ENCODE measurements around the gene RNF114.
"Not testable (repeated sequence)": the region's sequence is repeated elsewhere in the genome, so short reads cannot be mapped to it uniquely, and the experiment has no call there.

The RNF114 gene

DNA sequence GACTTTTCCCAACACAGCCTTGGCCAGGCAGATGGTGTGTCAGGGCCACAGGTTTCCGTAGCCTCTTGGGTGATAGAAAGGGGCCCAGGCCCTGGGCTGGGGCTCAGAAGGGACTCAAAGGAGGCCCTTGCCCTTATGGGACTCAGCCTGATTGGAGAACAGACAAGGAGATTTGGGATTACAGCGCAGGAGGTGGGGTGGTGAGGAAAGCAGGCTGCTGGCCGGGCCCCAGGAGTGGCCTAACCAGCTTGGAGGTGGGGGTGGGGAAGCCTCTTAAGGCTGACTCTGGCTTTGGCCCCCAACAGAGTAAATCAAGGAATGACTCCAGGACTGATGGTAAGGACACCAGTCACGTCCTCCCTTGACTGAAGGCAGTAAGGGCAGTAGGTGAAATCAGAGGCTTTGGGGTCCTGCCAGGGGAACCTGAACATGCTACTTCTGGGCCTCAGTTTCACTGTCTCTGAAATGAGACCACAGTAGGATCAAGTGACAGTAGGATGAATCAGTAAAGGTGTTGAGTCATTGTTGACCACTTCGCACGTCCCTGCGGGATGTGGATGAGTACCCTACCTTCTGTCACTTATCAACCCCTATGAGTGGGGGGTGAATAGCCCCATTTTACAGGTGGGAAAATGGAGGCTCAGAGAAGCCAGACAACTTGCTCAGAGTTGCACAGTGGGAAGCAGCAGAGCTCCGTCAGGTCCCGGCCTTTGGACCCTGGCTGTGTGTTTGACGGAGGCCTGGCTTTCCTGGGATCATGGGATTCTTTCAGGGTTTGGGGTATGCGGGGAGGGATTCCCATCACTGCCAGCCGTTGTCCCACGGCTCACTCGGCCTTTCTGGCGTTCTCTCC is 51.0 kb downstream of the RNF114 start:
- DNase-seq = no peak

- DNase-seq = no peak
These were observed 51.9 kb downstream of the RNF114 start for GRCh38 chr20:49987868-49988690.

DNA sequence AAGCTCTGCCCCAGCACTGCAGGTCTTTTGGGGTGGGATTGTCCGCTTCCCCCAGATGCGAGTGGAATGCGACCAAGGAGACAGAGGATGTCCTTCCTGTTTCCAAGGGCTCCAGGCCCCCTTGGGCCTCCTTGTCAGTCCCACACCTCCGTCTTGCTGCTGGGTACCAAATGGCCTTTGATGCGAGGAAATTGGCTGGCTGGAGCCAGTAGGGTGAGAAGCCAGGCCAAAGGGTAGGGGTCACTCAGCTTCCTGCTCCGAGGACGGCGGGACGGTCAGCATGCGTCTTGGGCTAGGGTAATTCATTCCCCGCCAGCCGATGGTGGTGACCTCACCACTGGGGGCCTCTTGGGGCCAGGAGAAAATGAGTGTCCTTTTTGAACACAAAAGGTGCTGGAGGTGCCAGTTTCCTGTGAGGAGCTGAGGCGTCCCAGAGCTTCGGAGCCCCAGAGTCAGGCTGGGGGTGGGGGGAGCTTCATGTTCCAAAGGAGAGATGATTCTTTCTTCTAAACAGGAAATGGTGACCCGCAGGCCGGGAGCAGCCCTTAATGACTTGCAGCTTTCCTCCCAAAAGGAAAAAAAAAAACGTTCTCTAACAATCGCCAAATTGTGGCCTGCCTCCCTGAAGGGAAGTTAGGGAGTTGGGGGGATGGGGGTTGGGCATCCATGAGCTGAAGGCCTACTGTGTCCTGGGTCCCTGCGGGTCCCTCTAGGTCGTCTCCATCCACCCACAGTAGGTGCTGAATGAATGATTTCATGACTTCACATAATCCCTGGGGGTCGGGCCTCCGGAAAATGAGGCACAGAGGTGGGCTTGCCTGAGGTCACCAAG is 53.3 kb downstream of the RNF114 start:
- DNase-seq = peak; percentile 90

GRCh38 chr20:49990271-49990720 is 54.1 kb downstream of the RNF114 start:
- peak; percentile 87 for DNase-seq

DNA sequence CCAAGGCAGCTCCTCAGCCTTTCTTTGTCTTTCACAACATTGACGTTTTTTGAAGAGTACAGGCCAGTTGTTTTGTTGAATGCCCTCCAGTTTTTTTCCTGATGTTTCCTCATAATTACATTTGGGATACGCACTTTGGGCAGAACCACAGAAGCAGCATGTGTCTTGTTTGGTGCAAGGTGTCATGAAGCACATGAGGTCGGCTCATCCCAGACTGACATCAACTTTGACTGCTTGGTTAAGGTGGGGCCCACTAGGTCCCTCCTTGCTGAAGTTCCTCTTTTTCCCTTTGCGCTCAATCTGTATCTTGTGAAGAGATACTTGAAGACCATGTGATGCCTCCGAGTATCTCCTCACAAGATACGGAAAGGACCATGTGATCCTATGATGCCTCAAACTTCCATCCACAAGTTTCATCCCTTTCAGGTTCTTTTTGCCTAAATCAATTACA is 57.1 kb downstream of the RNF114 start:
- no peak for DNase-seq

DNA sequence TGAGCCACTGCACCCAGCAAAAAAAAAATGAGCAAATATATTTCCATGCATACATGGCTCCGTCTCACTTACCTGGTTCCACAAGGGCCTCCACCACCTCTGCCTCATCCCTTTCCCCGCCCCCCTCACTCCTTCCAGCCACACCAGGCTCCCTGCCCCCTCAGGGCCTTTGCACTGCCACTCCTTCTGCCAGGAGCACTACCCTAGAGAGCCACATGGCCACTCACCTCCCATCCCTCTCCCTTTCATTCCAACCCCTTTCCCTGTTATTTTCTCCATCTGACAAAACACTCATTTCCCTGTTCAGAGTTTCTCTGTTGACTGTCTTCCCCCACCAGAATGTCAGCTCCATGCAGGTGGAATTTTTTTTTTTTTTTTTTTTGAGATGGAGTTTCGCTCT is 59.4 kb downstream of the RNF114 start:
- DNase-seq = no peak

- DNase-seq = not testable (repeated sequence)
These were observed 62.4 kb downstream of the RNF114 start for GRCh38 chr20:49998478-49999188.

GRCh38 chr20:49999329-49999728 is 63.1 kb downstream of the RNF114 start:
- no peak for DNase-seq

GRCh38 chr20:50000548-50001222 is 64.5 kb downstream of the RNF114 start:
- not testable (repeated sequence) for DNase-seq

GRCh38 chr20:50001784-50002311 is 65.7 kb downstream of the RNF114 start:
- DNase-seq = no peak

- DNase-seq = no peak
These were observed 67.1 kb downstream of the RNF114 start for GRCh38 chr20:50003253-50003656.

All from islet precursor cell (in vitro differentiated cells).